WTC11 (cell line): ENCODE data around the gene NCBP3. TPM values are rescaled to one million over a fixed set of nuclear protein-coding genes. Genes with fewer than 3 reads are reported as not detected.
"Not testable (repeated sequence)": the region's sequence is repeated elsewhere in the genome, so short reads cannot be mapped to it uniquely, and the experiment has no call there.

Source experiments
- ATAC-seq: fragments of 200-7000 bp; cut with Tn5 transposase; 2 replicates; pipeline ENCODE4 v1.10.0; 2021; ENCODE audit warnings: mild to moderate bottlenecking, moderate library complexity
- CTCF ChIA-PET: fragments of 300-600 bp; sonication (Branson Sonifier 250); formaldehyde crosslinking; loops from one replicate; lab custom pipeline; 2021; ENCODE audit warnings: antibody characterized with exemption; lab: Charles Lee
- POLR2A ChIA-PET: fragments of 350-600 bp; sonication (Branson Sonifier 250); formaldehyde crosslinking; loops from one replicate; lab custom pipeline; 2021; ENCODE audit warnings: antibody characterized with exemption; lab: Charles Lee
- DNase-seq: peaks from one replicate; pipeline ENCODE4 v3.0.0; 2021; ENCODE audit warnings: low spot score
- H3K27ac Mint-ChIP-seq: 2 replicates; pipeline ENCODE4 v1.8.0; 2021; ENCODE audit warnings: mixed read lengths
- H3K27me3 Mint-ChIP-seq: 2 replicates; pipeline ENCODE4 v1.8.0; 2021; ENCODE audit warnings: low read depth, mild to moderate bottlenecking, moderate library complexity, mixed read lengths
- H3K36me3 Mint-ChIP-seq: 2 replicates; pipeline ENCODE4 v1.8.0; 2021; ENCODE audit warnings: mixed read lengths
- H3K4me1 Mint-ChIP-seq: 2 replicates; pipeline ENCODE4 v1.8.0; 2022; ENCODE audit warnings: mixed read lengths
- H3K4me3 Mint-ChIP-seq: 2 replicates; pipeline ENCODE4 v1.8.0; 2021; ENCODE audit warnings: mild to moderate bottlenecking, moderate library complexity, mixed read lengths
- H3K9me3 Mint-ChIP-seq: 2 replicates; pipeline ENCODE4 v1.8.0; 2021; ENCODE audit warnings: mixed read lengths
- AR ChIP-seq: fragments of 250-450 bp; sonication (Bioruptor Pico); IDR thresholded peaks from 2 replicates; pipeline ENCODE4 v1.9.0; 2021; ENCODE audit warnings: mild to moderate bottlenecking
- ELF4 ChIP-seq: sonication (generic); formaldehyde crosslinking; IDR thresholded peaks from 2 replicates; pipeline ENCODE4 v1.8.1; 2022; ENCODE audit warnings: low read depth, mild to moderate bottlenecking, moderate library complexity, missing genetic modification reagents
- ESRRA ChIP-seq: sonication (generic); formaldehyde crosslinking; IDR thresholded peaks from 2 replicates; pipeline ENCODE4 v1.8.1; 2022; ENCODE audit warnings: mild to moderate bottlenecking, missing genetic modification reagents, borderline replicate concordance
- FOXJ3 ChIP-seq: sonication (generic); formaldehyde crosslinking; IDR thresholded peaks from 2 replicates; pipeline ENCODE4 v1.9.0; 2021; ENCODE audit warnings: missing genetic modification reagents, mild to moderate bottlenecking, borderline replicate concordance
- FOXK1 ChIP-seq: sonication (generic); formaldehyde crosslinking; IDR thresholded peaks from 2 replicates; pipeline ENCODE4 v1.8.0; 2022; ENCODE audit warnings: mild to moderate bottlenecking, moderate library complexity, missing genetic modification reagents
- JUN ChIP-seq: sonication (generic); formaldehyde crosslinking; IDR thresholded peaks from 2 replicates; pipeline ENCODE4 v1.8.0; 2023; ENCODE audit warnings: mild to moderate bottlenecking, missing genetic modification reagents
- NFATC4 ChIP-seq: fragments of 250-450 bp; sonication (Bioruptor Pico); IDR thresholded peaks from 2 replicates; pipeline ENCODE4 v1.9.0; 2021; ENCODE audit warnings: mild to moderate bottlenecking
- NFE2L1 ChIP-seq: sonication (generic); formaldehyde crosslinking; IDR thresholded peaks from 2 replicates; pipeline ENCODE4 v1.8.1; 2023; ENCODE audit warnings: missing genetic modification reagents
- NR1H2 ChIP-seq: sonication (generic); formaldehyde crosslinking; IDR thresholded peaks from 2 replicates; pipeline ENCODE4 v1.9.0; 2021; ENCODE audit warnings: mild to moderate bottlenecking, moderate library complexity, missing genetic modification reagents
- RELA ChIP-seq: sonication (generic); formaldehyde crosslinking; IDR thresholded peaks from 2 replicates; pipeline ENCODE4 v1.8.1; 2022; ENCODE audit warnings: missing genetic modification reagents, mild to moderate bottlenecking, borderline replicate concordance
- SOX15 ChIP-seq: fragments of 250-450 bp; sonication (Bioruptor Pico); IDR thresholded peaks from 2 replicates; pipeline ENCODE4 v1.9.0; 2021; ENCODE audit warnings: mild to moderate bottlenecking
- SP1 ChIP-seq: sonication (generic); formaldehyde crosslinking; conservative IDR thresholded peaks from 2 replicates; pipeline ENCODE4 v1.8.1; 2022; ENCODE audit warnings: missing genetic modification reagents
- ZNF121 ChIP-seq: sonication (generic); formaldehyde crosslinking; IDR thresholded peaks from 2 replicates; pipeline ENCODE4 v1.8.0; 2023; ENCODE audit warnings: missing genetic modification reagents
- ZNF219 ChIP-seq: sonication (generic); formaldehyde crosslinking; IDR thresholded peaks from 2 replicates; pipeline ENCODE4 v1.8.0; 2023; ENCODE audit warnings: missing genetic modification reagents, mild to moderate bottlenecking, borderline replicate concordance
- ZNF396 ChIP-seq: fragments of 250-450 bp; sonication (Bioruptor Pico); IDR thresholded peaks from 2 replicates; pipeline ENCODE4 v1.8.0; 2021; ENCODE audit warnings: mild to moderate bottlenecking, moderate library complexity, borderline replicate concordance
- ZNF423 ChIP-seq: fragments of 250-450 bp; sonication (Bioruptor Pico); IDR thresholded peaks from 2 replicates; pipeline ENCODE4 v2.1.2; 2022; ENCODE audit warnings: mild to moderate bottlenecking, moderate library complexity
- ZNF512 ChIP-seq: sonication (generic); formaldehyde crosslinking; IDR thresholded peaks from 2 replicates; pipeline ENCODE4 v1.8.1; 2022; ENCODE audit warnings: missing genetic modification reagents, borderline replicate concordance
- total RNA-seq: library from RNA; stranded (reverse); gene quantifications from 3 replicates; pipeline ENCODE4 v1.2.3, GENCODE V29; 2021
- TF ChIP-seq, protein P1 (sequence below): sonication (generic); formaldehyde crosslinking; IDR thresholded peaks from 2 replicates; pipeline ENCODE4 v1.8.1; 2023; ENCODE audit warnings: mild to moderate bottlenecking, missing genetic modification reagents
- TF ChIP-seq, protein P2 (sequence below): fragments of 250-450 bp; sonication (Bioruptor Pico); IDR thresholded peaks from 2 replicates; pipeline ENCODE4 v1.8.0; 2021; ENCODE audit warnings: mild to moderate bottlenecking
- TF ChIP-seq, protein P3 (sequence below): sonication (generic); formaldehyde crosslinking; conservative IDR thresholded peaks from 2 replicates; pipeline ENCODE4 v1.8.1; 2023; ENCODE audit warnings: mild to moderate bottlenecking, low read depth, missing genetic modification reagents, moderate library complexity
- TF ChIP-seq, protein P4 (sequence below): sonication (generic); formaldehyde crosslinking; IDR thresholded peaks from 2 replicates; pipeline ENCODE4 v1.8.1; 2022; ENCODE audit warnings: low read depth, missing genetic modification reagents, borderline replicate concordance

NCBP3 gene
- total RNA-seq, 1 experiment from 2014 or later: 48.7 TPM

DNA sequence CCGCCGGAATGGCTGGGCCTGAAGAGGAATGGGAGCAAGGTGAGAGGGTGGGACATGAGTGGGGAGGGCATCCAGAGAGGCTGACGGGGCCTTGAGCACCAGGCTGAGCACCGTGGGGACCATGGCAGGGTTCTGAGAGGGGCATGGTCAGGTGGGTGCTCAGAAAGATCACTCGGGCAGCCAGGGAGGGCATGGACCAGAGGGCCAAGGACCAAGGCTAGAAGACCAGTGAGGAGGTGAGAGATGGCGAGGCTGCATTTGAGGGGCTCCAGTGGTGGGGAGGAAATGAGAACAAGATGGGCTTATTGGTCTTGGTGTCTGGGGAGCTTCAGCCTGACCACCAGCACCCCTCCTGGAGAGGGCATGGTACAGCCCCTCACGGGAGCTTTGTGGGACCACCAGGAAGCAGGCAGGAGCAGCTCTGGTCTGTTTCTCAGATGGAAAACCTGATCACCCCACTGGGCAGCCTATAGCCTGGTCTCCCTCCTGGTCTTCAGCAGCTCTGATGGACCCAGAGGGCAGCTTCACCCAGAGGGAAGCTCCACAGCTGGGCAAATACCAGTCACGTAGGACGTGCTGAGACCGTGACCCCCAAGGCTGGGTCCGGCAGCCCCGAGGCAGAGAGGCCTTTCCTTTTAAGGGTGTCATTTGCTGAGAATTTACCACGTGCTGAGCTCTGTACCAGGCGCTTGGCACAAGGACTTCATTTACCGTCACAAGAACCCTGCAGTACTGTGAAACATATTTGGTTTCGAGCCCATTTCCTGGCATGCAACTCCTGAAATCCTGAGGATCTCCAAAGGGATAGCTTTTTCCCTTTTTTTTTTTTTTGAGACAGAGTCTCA lies 11.4 kb upstream of the NCBP3 start (continued):
- TF ChIP-seq, protein P1, sequence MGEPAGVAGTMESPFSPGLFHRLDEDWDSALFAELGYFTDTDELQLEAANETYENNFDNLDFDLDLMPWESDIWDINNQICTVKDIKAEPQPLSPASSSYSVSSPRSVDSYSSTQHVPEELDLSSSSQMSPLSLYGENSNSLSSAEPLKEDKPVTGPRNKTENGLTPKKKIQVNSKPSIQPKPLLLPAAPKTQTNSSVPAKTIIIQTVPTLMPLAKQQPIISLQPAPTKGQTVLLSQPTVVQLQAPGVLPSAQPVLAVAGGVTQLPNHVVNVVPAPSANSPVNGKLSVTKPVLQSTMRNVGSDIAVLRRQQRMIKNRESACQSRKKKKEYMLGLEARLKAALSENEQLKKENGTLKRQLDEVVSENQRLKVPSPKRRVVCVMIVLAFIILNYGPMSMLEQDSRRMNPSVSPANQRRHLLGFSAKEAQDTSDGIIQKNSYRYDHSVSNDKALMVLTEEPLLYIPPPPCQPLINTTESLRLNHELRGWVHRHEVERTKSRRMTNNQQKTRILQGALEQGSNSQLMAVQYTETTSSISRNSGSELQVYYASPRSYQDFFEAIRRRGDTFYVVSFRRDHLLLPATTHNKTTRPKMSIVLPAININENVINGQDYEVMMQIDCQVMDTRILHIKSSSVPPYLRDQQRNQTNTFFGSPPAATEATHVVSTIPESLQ (CRISPR knock-in tag): no peak
- TF ChIP-seq FOXJ3 (CRISPR knock-in tag): no peak
- no peak for TF ChIP-seq NFATC4 (CRISPR knock-in tag)
- TF ChIP-seq NFE2L1 (CRISPR knock-in tag): no peak
- TF ChIP-seq JUN (CRISPR knock-in tag): no peak
- no peak for TF ChIP-seq ZNF396 (CRISPR knock-in tag)
- no peak for TF ChIP-seq ZNF423 (CRISPR knock-in tag)
- TF ChIP-seq NR1H2 (CRISPR knock-in tag): no peak

- CTCF ChIA-PET, DNase-seq, H3K27me3 Mint-ChIP-seq, POLR2A ChIA-PET, H3K4me1 Mint-ChIP-seq, H3K9me3 Mint-ChIP-seq, H3K36me3 Mint-ChIP-seq, ATAC-seq, H3K27ac Mint-ChIP-seq, H3K4me3 Mint-ChIP-seq: not testable (repeated sequence)
Observed at GRCh38 chr17:3854204-3854603, 8.2 kb upstream of the NCBP3 start.

GRCh38 chr17:3852561-3852960 lies 6.5 kb upstream of the NCBP3 start:
- Mint-ChIP-seq H3K4me3 (no peak overlapping the region), H3K4me1 (no peaks in the 10 kb centered on the region), H3K9me3 (peaks cover 8% of the 10 kb centered on the region), H3K27me3 (no peaks in the 10 kb centered on the region; the same call in none of the 2 replicates), H3K27ac (no peak overlapping the region), H3K36me3 (no peaks in the 10 kb centered on the region)
- DNase-seq (no peak), ATAC-seq (no peak)
- POLR2A ChIA-PET: no interaction called here
- CTCF ChIA-PET: interaction anchor here (1.0 to 1.3 kb wide), 2 partner anchors 11 to 17 kb away, joined by 3 read pairs; no protein-coding TSS in a partner anchor
- no peak for TF ChIP-seq SP1 (CRISPR knock-in tag)
- TF ChIP-seq ZNF512 (CRISPR knock-in tag): no peak
- TF ChIP-seq ZNF121 (CRISPR knock-in tag): no peak
- TF ChIP-seq NFE2L1 (CRISPR knock-in tag): no peak
- no peak for TF ChIP-seq SOX15 (CRISPR knock-in tag)
- TF ChIP-seq, protein P2, sequence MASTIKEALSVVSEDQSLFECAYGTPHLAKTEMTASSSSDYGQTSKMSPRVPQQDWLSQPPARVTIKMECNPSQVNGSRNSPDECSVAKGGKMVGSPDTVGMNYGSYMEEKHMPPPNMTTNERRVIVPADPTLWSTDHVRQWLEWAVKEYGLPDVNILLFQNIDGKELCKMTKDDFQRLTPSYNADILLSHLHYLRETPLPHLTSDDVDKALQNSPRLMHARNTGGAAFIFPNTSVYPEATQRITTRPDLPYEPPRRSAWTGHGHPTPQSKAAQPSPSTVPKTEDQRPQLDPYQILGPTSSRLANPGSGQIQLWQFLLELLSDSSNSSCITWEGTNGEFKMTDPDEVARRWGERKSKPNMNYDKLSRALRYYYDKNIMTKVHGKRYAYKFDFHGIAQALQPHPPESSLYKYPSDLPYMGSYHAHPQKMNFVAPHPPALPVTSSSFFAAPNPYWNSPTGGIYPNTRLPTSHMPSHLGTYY (CRISPR knock-in tag): no peak
- TF ChIP-seq ESRRA (CRISPR knock-in tag): no peak
- no peak for TF ChIP-seq AR (CRISPR knock-in tag)
- TF ChIP-seq, protein P3, sequence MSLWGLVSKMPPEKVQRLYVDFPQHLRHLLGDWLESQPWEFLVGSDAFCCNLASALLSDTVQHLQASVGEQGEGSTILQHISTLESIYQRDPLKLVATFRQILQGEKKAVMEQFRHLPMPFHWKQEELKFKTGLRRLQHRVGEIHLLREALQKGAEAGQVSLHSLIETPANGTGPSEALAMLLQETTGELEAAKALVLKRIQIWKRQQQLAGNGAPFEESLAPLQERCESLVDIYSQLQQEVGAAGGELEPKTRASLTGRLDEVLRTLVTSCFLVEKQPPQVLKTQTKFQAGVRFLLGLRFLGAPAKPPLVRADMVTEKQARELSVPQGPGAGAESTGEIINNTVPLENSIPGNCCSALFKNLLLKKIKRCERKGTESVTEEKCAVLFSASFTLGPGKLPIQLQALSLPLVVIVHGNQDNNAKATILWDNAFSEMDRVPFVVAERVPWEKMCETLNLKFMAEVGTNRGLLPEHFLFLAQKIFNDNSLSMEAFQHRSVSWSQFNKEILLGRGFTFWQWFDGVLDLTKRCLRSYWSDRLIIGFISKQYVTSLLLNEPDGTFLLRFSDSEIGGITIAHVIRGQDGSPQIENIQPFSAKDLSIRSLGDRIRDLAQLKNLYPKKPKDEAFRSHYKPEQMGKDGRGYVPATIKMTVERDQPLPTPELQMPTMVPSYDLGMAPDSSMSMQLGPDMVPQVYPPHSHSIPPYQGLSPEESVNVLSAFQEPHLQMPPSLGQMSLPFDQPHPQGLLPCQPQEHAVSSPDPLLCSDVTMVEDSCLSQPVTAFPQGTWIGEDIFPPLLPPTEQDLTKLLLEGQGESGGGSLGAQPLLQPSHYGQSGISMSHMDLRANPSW (CRISPR knock-in tag): no peak
- TF ChIP-seq, protein P4, sequence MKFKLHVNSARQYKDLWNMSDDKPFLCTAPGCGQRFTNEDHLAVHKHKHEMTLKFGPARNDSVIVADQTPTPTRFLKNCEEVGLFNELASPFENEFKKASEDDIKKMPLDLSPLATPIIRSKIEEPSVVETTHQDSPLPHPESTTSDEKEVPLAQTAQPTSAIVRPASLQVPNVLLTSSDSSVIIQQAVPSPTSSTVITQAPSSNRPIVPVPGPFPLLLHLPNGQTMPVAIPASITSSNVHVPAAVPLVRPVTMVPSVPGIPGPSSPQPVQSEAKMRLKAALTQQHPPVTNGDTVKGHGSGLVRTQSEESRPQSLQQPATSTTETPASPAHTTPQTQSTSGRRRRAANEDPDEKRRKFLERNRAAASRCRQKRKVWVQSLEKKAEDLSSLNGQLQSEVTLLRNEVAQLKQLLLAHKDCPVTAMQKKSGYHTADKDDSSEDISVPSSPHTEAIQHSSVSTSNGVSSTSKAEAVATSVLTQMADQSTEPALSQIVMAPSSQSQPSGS (CRISPR knock-in tag): no peak
- no peak for TF ChIP-seq ELF4 (CRISPR knock-in tag)
- TF ChIP-seq RELA (CRISPR knock-in tag): no peak
- TF ChIP-seq ZNF219 (CRISPR knock-in tag): no peak
- TF ChIP-seq FOXK1: no peak
